HG03045 (cell line): ENCODE results near the gene TMEM82.

Experiments
- ATAC-seq: cut with Tn5 transposase; IDR thresholded peaks from one replicate; pipeline ENCODE4 v1.9.1; 2021; ENCODE audit warnings: mild to moderate bottlenecking, moderate library complexity; ENCODE audit not compliant: unreplicated experiment

TMEM82 gene

GRCh38 chr1:15755021-15755645, 12.8 kb downstream of the TMEM82 start:
- ATAC-seq = no peak

GRCh38 chr1:15755646-15756040, 13.3 kb downstream of the TMEM82 start:
- no peak for ATAC-seq

GRCh38 chr1:15756143-15757015, 14.1 kb downstream of the TMEM82 start:
- ATAC-seq = no peak

- no peak for ATAC-seq
Measured at GRCh38 chr1:15757016-15757543, 14.8 kb downstream of the TMEM82 start.

GRCh38 chr1:15757575-15758342, 15.5 kb downstream of the TMEM82 start:
- no peak for ATAC-seq

GRCh38 chr1:15758343-15758931, 16.1 kb downstream of the TMEM82 start, which contains the start of gene FBLIM1:
Gene FBLIM1 (plus strand): TSS chr1:15758795. CDS start chr1:15764984, 6,189 bp downstream.
- ATAC-seq = no peak

GRCh38 chr1:15758953-15759661, 16.8 kb downstream of the TMEM82 start:
- no peak for ATAC-seq

GRCh38 chr1:15760520-15761211, 18.4 kb downstream of the TMEM82 start:
- ATAC-seq = no peak

GRCh38 chr1:15761366-15762128, 19.2 kb downstream of the TMEM82 start:
- ATAC-seq = no peak

- no peak for ATAC-seq
Measured at GRCh38 chr1:15762546-15762945, 20.2 kb downstream of the TMEM82 start.

- ATAC-seq = no peak
Measured at GRCh38 chr1:15764269-15764764, 22.0 kb downstream of the TMEM82 start.

- no peak for ATAC-seq
Measured at GRCh38 chr1:15764890-15765289, 22.6 kb downstream of the TMEM82 start.

- ATAC-seq = no peak
Measured at GRCh38 chr1:15765495-15766194, 23.3 kb downstream of the TMEM82 start.

GRCh38 chr1:15767941-15768340, 25.6 kb downstream of the TMEM82 start:
- no peak for ATAC-seq

- ATAC-seq = no peak
Measured at GRCh38 chr1:15768388-15768787, 26.1 kb downstream of the TMEM82 start.

GRCh38 chr1:15770313-15770962, 28.1 kb downstream of the TMEM82 start:
- no peak for ATAC-seq

GRCh38 chr1:15771836-15772515, 29.7 kb downstream of the TMEM82 start:
- no peak for ATAC-seq
